SK-N-SH treated with all-trans-retinoic acid at 6 μM for 48 hours (cell line): ENCODE results near the gene GCSH.

Source experiments
- ATAC-seq: fragments of 200-7000 bp; cut with Tn5 transposase; 3 replicates; pipeline ENCODE4 v1.9.1; 2020; ENCODE audit warnings: mild to moderate bottlenecking, moderate library complexity
- ARNTL ChIP-seq: fragments of 450-650 bp; formaldehyde crosslinking; IDR thresholded peaks from 2 replicates; pipeline ENCODE4 v1.5.0; 2020; ENCODE audit warnings: low read depth, mild to moderate bottlenecking, moderate library complexity, borderline replicate concordance
- BACH2 ChIP-seq: fragments of 250-450 bp; sonication (Bioruptor Pico); IDR thresholded peaks from 2 replicates; pipeline ENCODE4 v1.9.0; 2021; ENCODE audit warnings: mild to moderate bottlenecking, borderline replicate concordance
- CSDC2 ChIP-seq: fragments of 250-450 bp; sonication (Bioruptor Pico); IDR thresholded peaks from 2 replicates; pipeline ENCODE4 v1.5.0; 2020; ENCODE audit warnings: mild to moderate bottlenecking, moderate library complexity
- ESRRG ChIP-seq: fragments of 250-450 bp; sonication (Bioruptor Pico); IDR thresholded peaks from 2 replicates; pipeline ENCODE4 v1.6.1; 2021; ENCODE audit warnings: mild to moderate bottlenecking
- GLIS3 ChIP-seq: fragments of 250-450 bp; sonication (Bioruptor Pico); IDR thresholded peaks from 2 replicates; pipeline ENCODE4 v1.5.0; 2020; ENCODE audit warnings: mild to moderate bottlenecking, moderate library complexity
- OSR1 ChIP-seq: fragments of 250-450 bp; sonication (Bioruptor Pico); IDR thresholded peaks from 2 replicates; pipeline ENCODE4 v1.8.0; 2022; ENCODE audit warnings: moderate library complexity, mild to moderate bottlenecking, inconsistent platforms
- PPARA ChIP-seq: fragments of 250-450 bp; sonication (Bioruptor Pico); IDR thresholded peaks from 2 replicates; pipeline ENCODE4 v1.5.0; 2020; ENCODE audit warnings: mild to moderate bottlenecking, borderline replicate concordance
- SNAI2 ChIP-seq: fragments of 250-450 bp; sonication (Bioruptor Pico); IDR thresholded peaks from 2 replicates; pipeline ENCODE4 v1.5.0; 2020; ENCODE audit warnings: mild to moderate bottlenecking, moderate library complexity
- TCF4 ChIP-seq: fragments of 250-450 bp; sonication (Bioruptor Pico); IDR thresholded peaks from 2 replicates; pipeline ENCODE4 v1.8.0; 2021; ENCODE audit warnings: mild to moderate bottlenecking, moderate library complexity, borderline replicate concordance
- ZC3H10 ChIP-seq: fragments of 250-450 bp; sonication (Bioruptor Pico); IDR thresholded peaks from 2 replicates; pipeline ENCODE4 v1.5.1; 2021; ENCODE audit warnings: mild to moderate bottlenecking, moderate library complexity
- ZFP3 ChIP-seq: fragments of 250-450 bp; sonication (Bioruptor Pico); IDR thresholded peaks from 2 replicates; pipeline ENCODE4 v1.5.0; 2020; ENCODE audit warnings: mild to moderate bottlenecking, moderate library complexity
- ZNF565 ChIP-seq: fragments of 450-650 bp; formaldehyde crosslinking; conservative IDR thresholded peaks from 2 replicates; pipeline ENCODE4 v1.5.0; 2020; ENCODE audit warnings: low read depth, mild to moderate bottlenecking, moderate library complexity
- ZNF70 ChIP-seq: fragments of 450-650 bp; formaldehyde crosslinking; IDR thresholded peaks from 2 replicates; pipeline ENCODE4 v1.5.0; 2020; ENCODE audit warnings: mild to moderate bottlenecking, moderate library complexity
- TF ChIP-seq, protein P1 (sequence below): fragments of 250-450 bp; sonication (Bioruptor Pico); IDR thresholded peaks from 2 replicates; pipeline ENCODE4 v1.5.1; 2020; ENCODE audit warnings: low read depth, mild to moderate bottlenecking, moderate library complexity
- TF ChIP-seq, protein P2 (sequence below): fragments of 250-450 bp; sonication (Bioruptor Pico); IDR thresholded peaks from 2 replicates; pipeline ENCODE4 v1.8.0; 2021; ENCODE audit warnings: low read depth, mild to moderate bottlenecking, moderate library complexity, borderline replicate concordance
- TF ChIP-seq, protein P3 (sequence below): fragments of 250-450 bp; sonication (Bioruptor Pico); IDR thresholded peaks from 2 replicates; pipeline ENCODE4 v1.5.1; 2021; ENCODE audit warnings: mild to moderate bottlenecking, moderate library complexity
- TF ChIP-seq, protein P4 (sequence below): fragments of 250-450 bp; sonication (Bioruptor Pico); IDR thresholded peaks from 2 replicates; pipeline ENCODE4 v1.5.0; 2020; ENCODE audit warnings: mild to moderate bottlenecking, moderate library complexity
- TF ChIP-seq, protein P5 (sequence below): fragments of 250-450 bp; sonication (Bioruptor Pico); IDR thresholded peaks from 2 replicates; pipeline ENCODE4 v1.8.0; 2020; ENCODE audit warnings: mild to moderate bottlenecking, moderate library complexity, borderline replicate concordance

Gene GCSH

DNA sequence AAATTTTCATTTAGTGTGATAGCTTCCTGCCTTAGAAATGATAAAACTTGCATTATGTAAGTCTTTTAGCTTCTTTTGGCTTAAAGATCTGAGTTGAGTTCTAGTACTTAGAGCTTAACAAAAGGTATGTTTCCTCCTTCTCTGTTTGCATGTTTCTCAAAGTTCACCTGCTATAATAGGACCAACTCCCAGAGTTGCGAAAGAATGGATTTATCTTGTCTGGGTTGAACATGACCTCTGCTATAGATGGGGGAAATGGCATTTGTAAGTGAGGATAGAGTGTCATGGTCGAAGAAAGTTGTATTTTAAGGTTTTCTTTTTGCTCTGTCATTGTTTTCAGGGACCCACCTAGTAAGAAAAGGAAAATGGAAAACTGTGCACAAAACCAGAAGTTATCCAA, 53.4 kb downstream of the GCSH start (continued):
- TF ChIP-seq, protein P1, sequence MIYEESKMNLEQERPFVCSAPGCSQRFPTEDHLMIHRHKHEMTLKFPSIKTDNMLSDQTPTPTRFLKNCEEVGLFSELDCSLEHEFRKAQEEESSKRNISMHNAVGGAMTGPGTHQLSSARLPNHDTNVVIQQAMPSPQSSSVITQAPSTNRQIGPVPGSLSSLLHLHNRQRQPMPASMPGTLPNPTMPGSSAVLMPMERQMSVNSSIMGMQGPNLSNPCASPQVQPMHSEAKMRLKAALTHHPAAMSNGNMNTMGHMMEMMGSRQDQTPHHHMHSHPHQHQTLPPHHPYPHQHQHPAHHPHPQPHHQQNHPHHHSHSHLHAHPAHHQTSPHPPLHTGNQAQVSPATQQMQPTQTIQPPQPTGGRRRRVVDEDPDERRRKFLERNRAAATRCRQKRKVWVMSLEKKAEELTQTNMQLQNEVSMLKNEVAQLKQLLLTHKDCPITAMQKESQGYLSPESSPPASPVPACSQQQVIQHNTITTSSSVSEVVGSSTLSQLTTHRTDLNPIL = no peak
- TF ChIP-seq, protein P2, sequence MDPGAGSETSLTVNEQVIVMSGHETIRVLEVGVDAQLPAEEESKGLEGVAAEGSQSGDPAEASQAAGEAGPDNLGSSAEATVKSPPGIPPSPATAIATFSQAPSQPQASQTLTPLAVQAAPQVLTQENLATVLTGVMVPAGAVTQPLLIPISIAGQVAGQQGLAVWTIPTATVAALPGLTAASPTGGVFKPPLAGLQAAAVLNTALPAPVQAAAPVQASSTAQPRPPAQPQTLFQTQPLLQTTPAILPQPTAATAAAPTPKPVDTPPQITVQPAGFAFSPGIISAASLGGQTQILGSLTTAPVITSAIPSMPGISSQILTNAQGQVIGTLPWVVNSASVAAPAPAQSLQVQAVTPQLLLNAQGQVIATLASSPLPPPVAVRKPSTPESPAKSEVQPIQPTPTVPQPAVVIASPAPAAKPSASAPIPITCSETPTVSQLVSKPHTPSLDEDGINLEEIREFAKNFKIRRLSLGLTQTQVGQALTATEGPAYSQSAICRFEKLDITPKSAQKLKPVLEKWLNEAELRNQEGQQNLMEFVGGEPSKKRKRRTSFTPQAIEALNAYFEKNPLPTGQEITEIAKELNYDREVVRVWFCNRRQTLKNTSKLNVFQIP (CRISPR knock-in tag) = no peak
- TF ChIP-seq OSR1 (CRISPR knock-in tag) = no peak
- TF ChIP-seq ZFP3 (CRISPR knock-in tag) = no peak
- TF ChIP-seq, protein P3, sequence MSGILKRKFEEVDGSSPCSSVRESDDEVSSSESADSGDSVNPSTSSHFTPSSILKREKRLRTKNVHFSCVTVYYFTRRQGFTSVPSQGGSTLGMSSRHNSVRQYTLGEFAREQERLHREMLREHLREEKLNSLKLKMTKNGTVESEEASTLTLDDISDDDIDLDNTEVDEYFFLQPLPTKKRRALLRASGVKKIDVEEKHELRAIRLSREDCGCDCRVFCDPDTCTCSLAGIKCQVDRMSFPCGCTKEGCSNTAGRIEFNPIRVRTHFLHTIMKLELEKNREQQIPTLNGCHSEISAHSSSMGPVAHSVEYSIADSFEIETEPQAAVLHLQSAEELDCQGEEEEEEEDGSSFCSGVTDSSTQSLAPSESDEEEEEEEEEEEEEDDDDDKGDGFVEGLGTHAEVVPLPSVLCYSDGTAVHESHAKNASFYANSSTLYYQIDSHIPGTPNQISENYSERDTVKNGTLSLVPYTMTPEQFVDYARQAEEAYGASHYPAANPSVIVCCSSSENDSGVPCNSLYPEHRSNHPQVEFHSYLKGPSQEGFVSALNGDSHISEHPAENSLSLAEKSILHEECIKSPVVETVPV (CRISPR knock-in tag) = no peak
- TF ChIP-seq ARNTL = no peak

DNA sequence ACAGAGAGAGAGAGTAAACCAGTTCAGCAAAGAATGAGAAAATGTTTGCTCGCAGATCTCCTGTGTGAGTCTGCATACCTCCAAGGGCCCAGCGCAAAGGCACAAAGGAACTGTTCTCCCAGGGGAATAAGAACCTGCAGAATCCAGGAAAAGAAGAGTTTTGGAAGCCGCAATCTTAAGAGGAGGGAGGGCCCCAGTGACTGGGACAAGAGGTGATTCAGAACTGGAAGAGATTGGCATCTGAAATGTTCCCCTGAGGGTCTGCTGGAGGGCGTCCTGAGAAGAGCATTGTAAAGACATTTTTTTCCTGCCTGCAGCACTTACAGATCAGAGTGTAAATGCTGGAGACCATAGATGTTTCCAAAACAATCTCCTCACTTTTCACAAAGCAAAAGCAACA, 54.5 kb downstream of the GCSH start:
- ATAC-seq = no peak
- TF ChIP-seq GLIS3 (CRISPR knock-in tag) = no peak

DNA sequence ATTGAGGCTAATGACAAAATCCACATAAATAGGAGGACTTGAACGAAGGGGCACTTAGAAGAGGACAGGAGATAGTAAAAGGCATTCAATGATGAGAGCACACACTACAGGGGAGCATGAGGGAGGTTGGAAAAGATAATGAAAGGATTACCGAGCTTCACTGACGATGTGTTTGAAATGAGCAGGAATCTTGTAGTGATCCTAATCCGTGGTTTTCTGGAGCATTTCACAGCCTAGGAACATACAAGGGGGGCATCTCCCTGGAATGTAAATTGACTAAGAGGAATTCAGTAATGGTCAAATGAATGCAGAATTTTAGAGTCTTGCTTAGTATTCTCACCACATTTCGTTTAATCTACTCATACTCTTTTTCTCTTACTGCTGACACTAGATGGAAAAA, 55.4 kb downstream of the GCSH start:
- ATAC-seq = no peak
- TF ChIP-seq PPARA (CRISPR knock-in tag) (no peak), GLIS3 (CRISPR knock-in tag) (no peak), ESRRG (CRISPR knock-in tag) (no peak), TCF4 (no peak), ZNF565 (no peak), SNAI2 (CRISPR knock-in tag) (no peak), ZC3H10 (CRISPR knock-in tag) (no peak)
- TF ChIP-seq, protein P4, sequence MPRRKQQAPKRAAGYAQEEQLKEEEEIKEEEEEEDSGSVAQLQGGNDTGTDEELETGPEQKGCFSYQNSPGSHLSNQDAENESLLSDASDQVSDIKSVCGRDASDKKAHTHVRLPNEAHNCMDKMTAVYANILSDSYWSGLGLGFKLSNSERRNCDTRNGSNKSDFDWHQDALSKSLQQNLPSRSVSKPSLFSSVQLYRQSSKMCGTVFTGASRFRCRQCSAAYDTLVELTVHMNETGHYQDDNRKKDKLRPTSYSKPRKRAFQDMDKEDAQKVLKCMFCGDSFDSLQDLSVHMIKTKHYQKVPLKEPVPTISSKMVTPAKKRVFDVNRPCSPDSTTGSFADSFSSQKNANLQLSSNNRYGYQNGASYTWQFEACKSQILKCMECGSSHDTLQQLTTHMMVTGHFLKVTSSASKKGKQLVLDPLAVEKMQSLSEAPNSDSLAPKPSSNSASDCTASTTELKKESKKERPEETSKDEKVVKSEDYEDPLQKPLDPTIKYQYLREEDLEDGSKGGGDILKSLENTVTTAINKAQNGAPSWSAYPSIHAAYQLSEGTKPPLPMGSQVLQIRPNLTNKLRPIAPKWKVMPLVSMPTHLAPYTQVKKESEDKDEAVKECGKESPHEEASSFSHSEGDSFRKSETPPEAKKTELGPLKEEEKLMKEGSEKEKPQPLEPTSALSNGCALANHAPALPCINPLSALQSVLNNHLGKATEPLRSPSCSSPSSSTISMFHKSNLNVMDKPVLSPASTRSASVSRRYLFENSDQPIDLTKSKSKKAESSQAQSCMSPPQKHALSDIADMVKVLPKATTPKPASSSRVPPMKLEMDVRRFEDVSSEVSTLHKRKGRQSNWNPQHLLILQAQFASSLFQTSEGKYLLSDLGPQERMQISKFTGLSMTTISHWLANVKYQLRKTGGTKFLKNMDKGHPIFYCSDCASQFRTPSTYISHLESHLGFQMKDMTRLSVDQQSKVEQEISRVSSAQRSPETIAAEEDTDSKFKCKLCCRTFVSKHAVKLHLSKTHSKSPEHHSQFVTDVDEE = no peak

DNA sequence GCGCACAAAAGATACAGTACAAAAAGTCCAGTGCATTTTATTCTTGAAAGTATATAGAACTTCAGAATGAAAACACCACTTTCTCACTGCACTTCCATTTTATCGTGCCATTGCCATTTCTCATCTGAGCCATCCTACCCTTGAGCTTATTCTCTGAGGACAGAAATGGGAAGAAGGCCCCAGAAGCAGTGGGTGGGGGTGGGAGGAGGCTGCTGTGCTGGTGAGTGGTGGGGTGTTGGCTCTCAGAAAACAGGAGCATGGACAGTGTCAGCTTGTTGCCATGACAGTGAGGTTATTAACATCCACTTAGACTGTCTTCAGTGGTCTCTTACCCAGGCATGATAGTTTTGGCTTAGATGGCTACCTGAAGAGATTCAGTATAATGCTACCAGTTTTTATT, 56.1 kb downstream of the GCSH start:
- no peak for TF ChIP-seq ZNF70 (CRISPR knock-in tag)
- no peak for TF ChIP-seq BACH2 (CRISPR knock-in tag)
- no peak for TF ChIP-seq ARNTL
- TF ChIP-seq, protein P5, sequence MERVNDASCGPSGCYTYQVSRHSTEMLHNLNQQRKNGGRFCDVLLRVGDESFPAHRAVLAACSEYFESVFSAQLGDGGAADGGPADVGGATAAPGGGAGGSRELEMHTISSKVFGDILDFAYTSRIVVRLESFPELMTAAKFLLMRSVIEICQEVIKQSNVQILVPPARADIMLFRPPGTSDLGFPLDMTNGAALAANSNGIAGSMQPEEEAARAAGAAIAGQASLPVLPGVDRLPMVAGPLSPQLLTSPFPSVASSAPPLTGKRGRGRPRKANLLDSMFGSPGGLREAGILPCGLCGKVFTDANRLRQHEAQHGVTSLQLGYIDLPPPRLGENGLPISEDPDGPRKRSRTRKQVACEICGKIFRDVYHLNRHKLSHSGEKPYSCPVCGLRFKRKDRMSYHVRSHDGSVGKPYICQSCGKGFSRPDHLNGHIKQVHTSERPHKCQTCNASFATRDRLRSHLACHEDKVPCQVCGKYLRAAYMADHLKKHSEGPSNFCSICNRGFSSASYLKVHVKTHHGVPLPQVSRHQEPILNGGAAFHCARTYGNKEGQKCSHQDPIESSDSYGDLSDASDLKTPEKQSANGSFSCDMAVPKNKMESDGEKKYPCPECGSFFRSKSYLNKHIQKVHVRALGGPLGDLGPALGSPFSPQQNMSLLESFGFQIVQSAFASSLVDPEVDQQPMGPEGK (CRISPR knock-in tag) = no peak
- TF ChIP-seq SNAI2 (CRISPR knock-in tag) = no peak
- TF ChIP-seq TCF4 = no peak
- no peak for TF ChIP-seq CSDC2 (CRISPR knock-in tag)
- no peak for TF ChIP-seq PPARA (CRISPR knock-in tag)
- no peak for TF ChIP-seq OSR1 (CRISPR knock-in tag)
- no peak for TF ChIP-seq ZNF565
- TF ChIP-seq, protein P3 (CRISPR knock-in tag) = no peak
- no peak for TF ChIP-seq GLIS3 (CRISPR knock-in tag)
- TF ChIP-seq, protein P2 (CRISPR knock-in tag) = no peak
- ATAC-seq = no peak
